ENCODE results near the gene BNIP2.
"Not testable (repeated sequence)": the region's sequence is repeated elsewhere in the genome, so short reads cannot be mapped to it uniquely, and the experiment has no call there.

BNIP2 gene

GRCh38 chr15:59688782-59689625 is at the start of gene BNIP2:
Gene BNIP2 (minus strand): TSS chr15:59689320. CDS start chr15:59682457, 6,863 bp downstream.
- DNase-seq, result peak; percentile 97

GRCh38 chr15:59738676-59739075 is 49.6 kb upstream of the BNIP2 start:
- DNase-seq, result no peak

GRCh38 chr15:59736181-59736580 is 47.1 kb upstream of the BNIP2 start:
- no peak for DNase-seq

GRCh38 chr15:59725151-59725486 is 36.0 kb upstream of the BNIP2 start:
- no peak for DNase-seq

- no peak for DNase-seq
Observed at GRCh38 chr15:59723687-59724346, 34.7 kb upstream of the BNIP2 start.

- DNase-seq, result no peak
Observed at GRCh38 chr15:59722476-59722875, 33.4 kb upstream of the BNIP2 start.

- DNase-seq, result no peak
Observed at GRCh38 chr15:59722037-59722436, 32.9 kb upstream of the BNIP2 start.

GRCh38 chr15:59721411-59721810 is 32.3 kb upstream of the BNIP2 start:
- no peak for DNase-seq

- no peak for DNase-seq
Observed at GRCh38 chr15:59713177-59713576, 24.1 kb upstream of the BNIP2 start.

- DNase-seq, result no peak
Observed at GRCh38 chr15:59711451-59712243, 22.5 kb upstream of the BNIP2 start.

- DNase-seq, result no peak
Observed at GRCh38 chr15:59707619-59708018, 18.5 kb upstream of the BNIP2 start.

GRCh38 chr15:59703979-59704796 is 15.1 kb upstream of the BNIP2 start:
- DNase-seq, result no peak

GRCh38 chr15:59702351-59702750 is 13.2 kb upstream of the BNIP2 start:
- DNase-seq, result no peak

GRCh38 chr15:59701880-59702279 is 12.8 kb upstream of the BNIP2 start:
- no peak for DNase-seq

GRCh38 chr15:59699810-59700431 is 10.8 kb upstream of the BNIP2 start:
- no peak for DNase-seq

- DNase-seq, result not testable (repeated sequence)
Observed at GRCh38 chr15:59698065-59698464, 8.9 kb upstream of the BNIP2 start.

GRCh38 chr15:59696332-59696731 is 7.2 kb upstream of the BNIP2 start:
- DNase-seq, result no peak

- DNase-seq, result no peak
Observed at GRCh38 chr15:59694779-59695178, 5.7 kb upstream of the BNIP2 start.

GRCh38 chr15:59691194-59691805 is 2.2 kb upstream of the BNIP2 start:
- peak; percentile 20 for DNase-seq

- no peak for DNase-seq
Observed at GRCh38 chr15:59689626-59690236, 611 bp upstream of the BNIP2 start.

GRCh38 chr15:59688423-59688781 is 718 bp downstream of the BNIP2 start:
- DNase-seq, result peak; percentile 40

Measured in amniotic stem cell (primary cell).